HT1080 (cell line): Measurements from ENCODE around the gene EHBP1. TPM values are rescaled to one million over a fixed set of nuclear protein-coding genes. Genes with fewer than 3 reads are reported as not detected.
A peak's percentile ranks its signal among the peaks of the same experiment; 100 is the strongest.

Experiments used
- DNase-seq: peaks from one replicate; pipeline ENCODE4 v3.0.0-alpha.2; 2015; ENCODE audit warnings: low read depth
- polyA plus RNA-seq, 2 experiments: library from polyadenylated mRNA; depleted of rRNA; stranded (reverse); fragments of >200 nt; gene quantifications; 2 replicates each; pipeline ENCODE4 v1.2.3, GENCODE V29; 2015
- total RNA-seq: library from RNA; depleted of rRNA; stranded (reverse); fragments of >200 nt; shearing (Covaris generic); gene quantifications from 2 replicates; pipeline ENCODE4 v1.2.3, GENCODE V29; 2014; rRNA removed

Gene EHBP1
- total RNA-seq, result 26.3 and 28.7 TPM in 2 replicates
- 29.8 and 44.0 TPM in 2 replicates for polyA plus RNA-seq (2015; cell fraction: cytosol; rRNA removed)
- 60.7 and 62.3 TPM in 2 replicates for polyA plus RNA-seq (2015; cell fraction: nucleus; rRNA removed)

- peak; percentile 100 for DNase-seq
These were observed at the start of gene EHBP1 for GRCh38 chr2:62705007-62705829. Gene EHBP1, plus strand, starts transcription at chr2:62705713. Its CDS starts 1,479 bp downstream, at chr2:62707192.

DNA sequence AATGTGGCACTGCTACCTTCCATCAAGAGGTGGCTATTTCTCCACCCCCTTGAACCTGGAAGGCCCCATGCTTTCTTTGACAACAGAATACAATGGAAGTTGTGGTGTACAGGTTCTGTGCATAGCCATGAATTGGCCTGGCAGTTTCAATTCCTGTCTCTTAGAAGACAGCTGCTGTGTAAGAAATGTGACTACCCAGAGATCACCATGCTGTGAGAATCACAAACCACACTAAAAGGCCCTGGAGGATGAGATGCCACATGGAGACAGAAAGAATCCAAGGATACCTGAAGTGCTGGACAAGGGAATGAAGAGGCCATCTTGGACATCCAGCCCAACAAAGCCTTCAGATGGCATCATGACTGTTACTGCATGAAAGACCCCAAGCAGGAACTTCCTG is 47.7 kb upstream of the EHBP1 start:
- no peak for DNase-seq

DNA sequence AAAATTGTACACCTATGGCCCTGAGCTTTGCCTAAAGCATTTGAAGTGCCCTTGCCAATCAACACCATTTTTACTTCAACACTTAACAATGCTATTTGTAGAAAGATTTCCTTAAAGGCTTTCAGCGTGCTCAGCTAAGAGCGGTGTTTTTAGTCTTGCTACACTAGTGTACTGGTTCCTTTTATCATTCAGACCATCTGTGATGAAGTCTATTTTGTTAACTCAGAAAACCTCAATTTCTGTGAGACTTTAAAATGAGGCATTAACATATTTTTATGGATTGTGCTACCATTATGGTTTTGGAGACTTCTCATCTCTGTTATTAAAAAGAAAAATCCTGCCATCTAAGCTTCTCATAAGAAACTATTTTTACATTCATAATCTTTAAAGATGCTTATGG is 46.6 kb upstream of the EHBP1 start:
- DNase-seq, result no peak

DNA sequence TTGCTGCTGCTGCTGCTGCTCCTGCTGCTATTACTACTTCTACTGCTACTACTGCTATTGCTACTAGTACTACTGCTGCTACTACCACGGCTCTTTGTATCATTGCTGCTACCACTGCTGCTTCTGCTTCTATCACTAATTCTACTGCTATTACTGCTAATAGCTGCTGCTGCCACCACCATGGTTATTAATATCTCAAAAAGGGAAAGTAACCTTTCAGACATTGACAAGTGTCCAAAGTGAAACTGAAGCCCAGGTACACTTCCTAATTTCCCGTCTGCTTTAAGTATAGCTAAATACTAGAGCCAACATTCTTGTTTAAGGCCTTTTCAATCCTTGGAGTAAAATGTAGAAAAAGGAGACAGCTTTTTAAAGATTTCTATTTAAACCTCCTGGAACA is 45.4 kb upstream of the EHBP1 start:
- DNase-seq, result no peak

DNA sequence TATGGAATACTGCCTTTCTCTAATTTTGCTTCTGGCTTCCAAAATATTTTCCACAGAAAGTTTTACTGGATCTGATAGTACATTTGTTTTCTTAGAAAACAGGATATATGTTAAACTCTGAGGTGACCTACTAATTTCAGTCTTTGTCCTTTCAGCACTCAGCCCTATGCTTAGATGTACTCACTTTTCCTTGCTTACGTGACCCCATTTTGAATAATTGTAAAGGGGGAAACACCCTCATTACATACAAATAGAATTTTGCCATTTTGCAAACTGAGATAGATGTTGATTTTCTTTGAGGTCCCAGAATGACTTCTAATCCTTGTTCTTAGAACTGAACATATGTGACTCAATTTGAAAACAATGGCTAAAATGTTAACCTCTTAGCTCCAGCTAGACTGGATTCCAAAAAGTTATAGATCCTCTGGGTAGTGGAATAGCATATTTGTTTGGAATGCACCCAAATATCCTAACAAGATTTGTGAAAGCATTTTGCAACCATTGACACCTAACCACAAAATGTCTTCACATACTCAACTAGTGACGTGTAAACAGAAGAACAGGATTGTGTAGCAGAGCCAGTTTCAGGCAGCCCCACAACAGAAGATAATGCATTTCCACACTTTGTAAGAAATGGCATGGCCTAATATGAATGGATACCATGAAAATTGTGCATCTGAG is 44.8 kb upstream of the EHBP1 start:
- peak; percentile 60 for DNase-seq

DNA sequence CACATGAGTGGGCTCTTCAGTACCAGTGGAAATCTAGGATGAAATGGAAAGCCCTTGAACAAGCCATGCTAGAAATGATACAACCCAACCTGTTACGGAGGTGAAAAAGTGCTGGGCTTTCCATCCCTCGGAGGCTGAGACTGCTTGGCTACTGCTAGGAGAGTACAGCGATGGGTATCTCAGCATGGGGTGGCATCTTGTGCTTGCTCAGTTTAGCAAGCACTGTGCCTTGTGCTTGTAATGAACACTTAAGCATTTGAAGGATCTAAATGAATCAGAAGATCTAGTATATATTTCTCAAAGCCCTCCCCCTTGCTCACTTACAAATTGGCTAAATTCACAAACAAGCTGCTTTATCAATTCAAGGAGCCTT is 44.3 kb upstream of the EHBP1 start:
- DNase-seq, result no peak

- DNase-seq, result no peak
These were observed 43.4 kb upstream of the EHBP1 start for GRCh38 chr2:62662131-62662530.

DNA sequence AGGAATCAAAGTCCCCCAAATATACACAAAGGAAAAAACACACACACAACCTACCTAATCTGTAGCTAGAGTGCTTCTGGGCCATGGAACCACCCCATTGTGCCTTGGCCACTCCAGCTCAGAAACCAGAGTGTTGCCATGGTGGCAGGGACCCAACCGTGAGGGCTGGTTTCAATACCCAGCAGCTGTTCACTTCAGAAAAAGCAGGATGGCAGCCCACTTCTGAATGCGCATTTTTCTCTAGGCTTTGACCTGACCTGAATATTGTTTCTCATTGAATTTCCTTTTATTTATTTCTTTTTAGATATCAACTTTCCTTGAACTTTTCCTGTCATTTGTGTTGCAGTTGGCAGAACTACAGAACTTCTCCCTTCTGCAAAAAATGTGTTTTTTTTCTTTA is 43.0 kb upstream of the EHBP1 start:
- no peak for DNase-seq

DNA sequence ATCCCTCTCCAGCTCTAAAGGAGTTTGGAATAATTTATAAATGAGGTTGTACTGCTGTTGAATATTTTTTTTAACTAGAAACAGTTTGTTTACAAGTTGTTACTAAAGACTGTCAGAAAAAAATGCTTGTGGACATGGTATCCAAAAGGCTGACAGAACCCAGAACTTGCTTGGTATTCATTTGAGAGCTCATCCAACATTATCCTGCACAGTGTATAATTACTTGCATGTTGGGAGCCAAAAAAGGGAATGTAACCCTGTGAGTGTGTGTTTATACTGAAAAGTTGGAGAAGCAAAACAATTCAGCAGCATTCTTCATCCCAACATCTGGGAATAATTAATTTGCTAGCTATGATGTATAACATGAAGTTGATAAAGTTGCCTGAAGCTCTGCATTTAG is 42.1 kb upstream of the EHBP1 start:
- DNase-seq, result no peak

DNA sequence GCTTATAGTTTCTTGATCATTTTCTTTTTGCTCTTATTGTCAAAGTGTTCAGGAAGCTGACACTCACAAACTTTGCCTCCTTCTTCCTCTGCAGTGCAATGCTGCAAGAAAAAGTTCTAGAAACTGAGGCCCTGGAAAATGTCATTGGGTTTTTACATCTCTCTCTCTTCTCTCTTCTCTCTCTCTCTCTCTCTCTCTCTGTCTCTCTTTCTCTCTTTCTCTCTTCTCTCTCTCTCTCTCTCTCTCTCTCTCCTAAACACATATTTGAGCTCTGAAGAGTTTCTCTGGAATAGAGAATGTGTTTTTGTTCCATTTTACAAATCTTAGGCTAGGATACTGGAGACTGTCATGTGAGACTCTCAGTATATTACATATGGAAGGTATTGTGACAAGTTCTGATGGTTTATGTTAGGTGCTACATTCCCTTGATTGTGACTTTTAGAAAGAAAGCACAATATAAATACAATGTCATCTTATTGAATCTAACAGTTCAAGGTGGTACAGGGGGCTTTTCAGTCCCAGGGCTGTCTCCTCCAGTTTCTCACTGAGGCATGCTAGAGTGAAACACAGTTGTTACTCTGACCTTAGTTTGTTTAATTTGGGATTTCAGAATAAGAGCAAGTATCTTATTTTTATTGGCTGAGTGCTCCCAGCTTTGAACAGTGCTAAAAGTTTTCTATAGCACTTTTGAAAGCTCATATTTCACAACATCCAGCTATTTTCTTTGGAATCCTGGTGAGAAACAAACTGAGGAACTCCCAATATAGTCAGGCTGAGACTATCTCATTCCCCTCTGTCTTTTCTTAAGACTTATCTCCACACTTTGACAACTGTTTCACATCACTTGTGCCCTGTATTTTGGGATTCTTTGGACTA is 41.4 kb upstream of the EHBP1 start:
- DNase-seq, result no peak

DNA sequence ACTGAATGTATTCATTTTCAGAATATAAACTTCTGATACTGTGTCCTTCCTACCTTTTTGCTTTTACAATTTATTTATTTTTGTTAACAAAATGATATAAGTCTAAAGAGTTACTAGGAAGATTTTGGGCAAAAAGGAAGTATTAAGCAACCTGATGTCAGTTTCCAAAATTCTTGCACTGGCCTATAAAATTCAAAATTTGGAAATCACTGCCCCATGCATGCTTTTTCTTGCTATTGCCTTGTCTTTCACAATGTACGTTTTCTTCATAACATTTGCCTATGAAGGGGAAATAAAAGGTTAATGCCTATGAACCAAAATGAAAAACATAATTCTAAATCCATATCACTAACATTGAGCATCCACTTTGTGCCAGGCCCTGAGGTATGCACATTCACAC is 40.1 kb upstream of the EHBP1 start:
- DNase-seq, result no peak

GRCh38 chr2:62669180-62669579 is 36.3 kb upstream of the EHBP1 start:
- no peak for DNase-seq

GRCh38 chr2:62672601-62673000 is 32.9 kb upstream of the EHBP1 start:
- DNase-seq, result peak; percentile 50

GRCh38 chr2:62675062-62675461 is 30.5 kb upstream of the EHBP1 start:
- no peak for DNase-seq

GRCh38 chr2:62685256-62685655 is 20.3 kb upstream of the EHBP1 start:
- DNase-seq, result no peak

DNA sequence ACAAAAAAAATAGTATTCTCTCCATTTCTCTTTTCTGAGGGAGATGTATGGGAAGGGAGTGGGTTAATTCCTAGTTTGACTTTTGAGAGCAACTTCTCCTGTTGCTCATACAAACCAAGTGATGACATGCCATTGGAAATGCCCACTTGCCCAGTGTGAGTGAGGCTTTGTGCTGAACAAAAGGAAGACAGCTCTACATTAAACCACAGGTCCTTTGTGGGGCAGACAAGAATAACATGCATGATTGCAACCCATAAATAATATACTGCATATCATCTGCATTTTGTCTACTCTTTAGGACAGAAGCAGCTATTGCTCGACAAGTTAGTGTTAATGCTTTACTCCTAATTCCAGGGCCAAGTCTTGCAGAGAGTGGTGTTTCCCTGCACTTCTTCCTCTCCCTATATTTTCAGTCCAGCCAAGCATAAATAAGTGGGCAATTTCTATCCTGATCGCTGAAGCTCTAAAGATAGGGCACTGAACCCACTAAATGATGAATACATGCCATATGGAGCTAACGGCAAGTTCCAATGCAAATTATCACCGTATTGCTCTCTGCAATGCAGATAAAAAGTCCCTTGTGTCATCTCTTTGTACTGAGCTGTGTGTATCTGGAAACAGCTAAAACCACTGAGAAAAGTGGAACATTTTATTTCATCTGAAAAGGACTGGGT is 19.4 kb upstream of the EHBP1 start:
- DNase-seq, result no peak

DNA sequence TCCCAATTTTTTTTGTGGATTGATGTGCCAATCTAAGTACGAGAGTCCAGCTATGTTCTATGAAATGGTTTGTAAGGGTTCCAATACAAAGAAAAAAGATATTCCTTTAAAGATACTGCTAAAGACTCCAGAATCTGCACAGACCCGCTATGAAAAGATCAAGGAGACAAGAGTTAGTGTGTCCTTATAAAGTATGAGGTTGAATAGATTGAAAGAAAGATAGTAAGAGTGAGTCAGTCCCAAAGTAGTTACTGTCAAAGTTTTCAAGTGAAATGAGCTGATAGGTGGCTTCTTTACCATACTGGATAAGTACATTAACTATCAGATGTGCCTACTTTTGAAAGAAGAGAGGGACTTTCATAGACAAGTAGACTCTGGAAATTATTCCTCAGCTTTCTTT is 17.9 kb upstream of the EHBP1 start:
- DNase-seq, result no peak

DNA sequence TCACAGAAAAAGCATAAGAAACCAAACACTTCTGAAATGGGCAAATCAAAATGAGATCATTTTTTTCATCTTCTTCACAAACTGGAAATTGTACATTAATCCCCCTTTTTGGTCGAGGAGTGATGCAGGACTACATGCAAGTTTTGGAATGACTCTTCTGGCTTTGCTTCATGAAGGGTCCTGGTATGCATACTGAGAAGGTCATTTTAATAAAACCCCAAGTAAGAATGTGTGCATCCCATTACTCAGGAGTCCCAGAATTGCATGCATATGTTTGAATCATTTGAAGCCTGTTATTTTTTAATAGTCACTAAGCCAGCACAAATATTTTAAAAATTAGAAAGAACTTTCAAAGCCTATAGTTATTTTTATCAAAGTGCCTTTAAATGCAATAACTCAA is 16.7 kb upstream of the EHBP1 start:
- no peak for DNase-seq

GRCh38 chr2:62691186-62691585 is 14.3 kb upstream of the EHBP1 start:
- DNase-seq, result no peak

DNA sequence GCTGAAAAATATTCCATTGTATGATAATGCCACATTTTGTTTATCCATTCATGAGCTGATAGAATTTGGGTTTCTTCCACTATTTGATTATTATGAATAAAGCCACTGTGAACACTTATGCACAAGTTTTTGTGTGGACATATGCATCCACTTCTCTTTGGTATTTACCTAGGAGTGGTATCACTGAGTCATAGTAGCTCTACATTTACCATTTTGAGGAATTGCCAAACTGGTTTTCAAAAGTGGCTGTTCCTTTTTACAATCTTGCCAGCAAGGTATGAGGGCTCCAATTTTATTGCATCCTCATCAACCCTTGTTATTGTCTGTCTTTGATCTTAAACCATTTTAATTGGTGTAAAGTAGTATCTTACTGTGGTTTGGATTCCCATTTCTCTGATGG is 13.3 kb upstream of the EHBP1 start:
- DNase-seq, result no peak

DNA sequence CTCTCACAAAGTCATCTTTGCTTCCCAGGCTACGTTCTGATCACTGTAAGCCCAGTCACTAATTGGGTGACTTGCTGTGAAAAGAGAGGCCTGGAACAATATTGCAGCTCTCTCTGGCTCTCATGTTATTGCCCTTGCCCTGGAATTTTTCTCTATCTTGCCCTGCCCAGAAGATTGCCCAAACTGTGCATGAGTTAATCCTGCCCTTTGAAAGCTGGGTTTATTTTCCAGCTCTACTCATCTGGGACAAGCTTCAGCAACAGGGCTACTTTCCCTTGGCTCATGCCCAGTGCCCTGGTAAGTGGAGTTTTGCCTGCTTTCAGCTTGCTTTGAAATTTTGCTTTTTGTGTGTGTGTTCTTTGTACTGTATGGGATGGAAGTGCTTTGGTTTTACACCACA is 6.9 kb upstream of the EHBP1 start:
- no peak for DNase-seq
